Fibroblast of pulmonary artery (primary cell): ENCODE results near the gene LDB3.
"Not testable (repeated sequence)": the region's sequence is repeated elsewhere in the genome, so short reads cannot be mapped to it uniquely, and the experiment has no call there.

Experiments
- DNase-seq: peaks from one replicate; pipeline ENCODE4 v3.0.0-alpha.2; 2010; ENCODE audit warnings: low read depth
- H3K4me3 ChIP-seq: replicated peaks from 2 replicates; pipeline ENCODE4 v1.5.1; 2011; ENCODE audit warnings: low read depth, mild to moderate bottlenecking, control low read depth, low read length, moderate library complexity
- CTCF ChIP-seq: IDR thresholded peaks from 2 replicates; pipeline ENCODE4 v1.5.1; 2011; ENCODE audit warnings: mild to moderate bottlenecking, control low read depth, low read length, inconsistent platforms; ENCODE audit errors: missing control alignments

Gene LDB3

GRCh38 chr10:86729677-86730076, 61.4 kb downstream of the LDB3 start:
- no peak overlapping the region for H3K4me3 ChIP-seq
- no peak for TF ChIP-seq CTCF
- no peak for DNase-seq

- DNase-seq = peak; percentile 57
- no peak overlapping the region for H3K4me3 ChIP-seq
- TF ChIP-seq CTCF = no peak
These were observed 61.9 kb downstream of the LDB3 start for GRCh38 chr10:86730227-86730626.

- H3K4me3 ChIP-seq = no peak overlapping the region
- no peak for TF ChIP-seq CTCF
- DNase-seq = no peak
These were observed 64.5 kb downstream of the LDB3 start for GRCh38 chr10:86732771-86733170.

- TF ChIP-seq CTCF = no peak
- no peak for DNase-seq
- no peak overlapping the region for H3K4me3 ChIP-seq
These were observed 65.0 kb downstream of the LDB3 start for GRCh38 chr10:86733260-86733671.

GRCh38 chr10:86734207-86734988, 66.1 kb downstream of the LDB3 start:
- H3K4me3 ChIP-seq = no peak overlapping the region
- no peak for DNase-seq
- TF ChIP-seq CTCF = no peak

GRCh38 chr10:86735278-86735677, 67.0 kb downstream of the LDB3 start:
- not testable (repeated sequence) for H3K4me3 ChIP-seq, DNase-seq

- no peak for TF ChIP-seq CTCF
- H3K4me3 ChIP-seq = no peak overlapping the region
- DNase-seq = no peak
These were observed 73.9 kb downstream of the LDB3 start for GRCh38 chr10:86742230-86742629.
